Stimulated activated CD8-positive, alpha-beta memory T cell treated with anti-CD3 and anti-CD28 coated beads, Interleukin-15, amount 100 ng/mL, for 48 hours (primary cell): ENCODE results near the gene GMEB2.

Experiments
- DNase-seq, 2 donors: peaks; one replicate each; pipeline ENCODE4 v3.0.0-alpha.2; 2020; ENCODE audit warnings: low read depth in 2 of 2

The GMEB2 gene

GRCh38 chr20:63589261-63590217 lies 37.4 kb downstream of the GMEB2 start:
- DNase-seq = no peak

- no peak for DNase-seq
These were observed 38.3 kb downstream of the GMEB2 start for GRCh38 chr20:63588641-63589041.

DNA sequence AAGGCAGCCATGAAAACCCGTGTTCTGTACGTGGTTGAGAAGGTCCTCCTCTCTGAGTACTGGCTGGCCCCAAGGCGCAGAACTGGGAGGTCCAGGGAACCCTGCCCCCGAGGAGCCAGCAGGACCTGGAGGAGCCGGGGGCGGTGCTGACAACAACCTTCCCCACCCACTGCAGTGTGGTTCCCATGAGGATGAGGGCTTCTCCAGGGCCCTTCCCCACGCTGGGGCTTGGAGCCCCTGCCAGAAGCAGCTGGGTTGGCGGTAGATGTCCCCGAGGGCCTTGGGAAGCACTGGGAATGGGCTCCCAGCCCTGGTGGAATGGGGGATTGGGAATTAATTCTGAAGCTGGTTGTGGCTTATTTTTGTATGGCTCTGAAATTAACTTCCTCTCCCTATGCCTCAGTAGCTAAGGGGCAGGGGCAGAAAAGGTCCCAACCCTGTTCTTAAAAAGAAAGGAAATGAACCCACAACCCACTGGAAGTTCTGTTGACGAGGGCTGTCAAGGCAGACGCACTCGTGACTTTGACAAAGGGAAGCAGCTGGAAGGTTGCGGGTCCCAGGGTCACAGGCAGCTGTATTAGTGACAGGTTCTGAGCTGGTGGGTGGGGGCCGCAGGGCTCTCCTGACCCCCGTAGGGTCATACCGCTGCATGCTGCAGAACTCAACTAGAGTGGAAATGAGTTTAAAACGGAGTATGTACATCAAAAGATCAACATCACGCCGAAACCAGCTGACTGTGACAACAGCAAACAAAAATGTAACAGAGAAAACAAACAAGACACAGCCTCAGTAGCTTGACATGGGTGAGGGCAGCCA lies 38.9 kb downstream of the GMEB2 start:
- DNase-seq = no peak

- no peak for DNase-seq
These were observed 39.6 kb downstream of the GMEB2 start for GRCh38 chr20:63587256-63587655.

- no peak for DNase-seq
These were observed 40.1 kb downstream of the GMEB2 start for GRCh38 chr20:63586797-63587196.

DNA sequence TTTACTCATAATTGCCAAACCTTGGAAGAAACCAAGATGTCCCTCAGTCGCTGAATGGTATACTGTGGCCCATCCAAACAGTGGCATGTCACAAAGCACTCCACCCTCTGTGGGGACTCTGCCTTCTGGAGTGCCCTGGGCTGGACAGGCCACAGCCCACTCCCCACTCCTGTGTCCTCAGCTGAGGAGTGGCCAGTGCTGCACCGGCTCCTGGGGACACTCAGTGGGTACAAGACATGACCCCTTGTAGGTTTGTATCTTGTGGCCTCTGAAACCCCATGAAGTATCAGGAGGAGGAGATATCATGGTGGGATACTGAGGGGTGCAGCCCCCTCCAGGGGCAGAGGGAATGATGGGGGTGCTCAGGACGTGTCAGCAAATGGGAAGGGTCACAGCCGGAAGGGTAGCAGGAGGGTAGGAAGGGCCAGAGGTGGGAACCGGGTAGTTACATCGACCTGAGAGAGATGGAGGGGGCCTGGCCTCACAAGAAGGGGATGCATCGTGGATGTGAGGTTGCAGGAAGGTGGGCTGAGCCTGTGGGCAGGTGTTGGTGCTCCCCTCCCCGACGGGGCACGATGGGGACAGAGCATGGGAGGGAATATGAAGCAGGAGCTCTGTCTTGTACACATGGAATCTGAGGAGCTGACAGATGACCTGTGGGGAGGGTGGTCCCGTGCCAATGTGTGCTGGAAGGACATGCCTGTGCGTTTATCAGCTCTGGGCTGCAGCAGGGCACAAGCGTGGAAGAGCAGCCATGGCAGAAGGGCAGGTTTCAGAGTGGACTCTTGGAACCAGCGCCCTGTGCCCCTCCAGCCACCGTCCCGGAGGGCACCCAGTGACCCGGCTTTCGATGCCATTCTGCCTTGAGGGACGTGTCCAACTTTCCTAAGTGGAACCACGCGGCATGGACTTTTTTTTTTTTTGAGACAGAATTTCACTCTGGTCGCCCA lies 41.0 kb downstream of the GMEB2 start:
- DNase-seq = no peak

GRCh38 chr20:63582382-63583063 lies 44.4 kb downstream of the GMEB2 start:
- no peak for DNase-seq

GRCh38 chr20:63580796-63581461 lies 46.0 kb downstream of the GMEB2 start:
- peak in 1 of 2 donors; percentile 57 for DNase-seq

DNA sequence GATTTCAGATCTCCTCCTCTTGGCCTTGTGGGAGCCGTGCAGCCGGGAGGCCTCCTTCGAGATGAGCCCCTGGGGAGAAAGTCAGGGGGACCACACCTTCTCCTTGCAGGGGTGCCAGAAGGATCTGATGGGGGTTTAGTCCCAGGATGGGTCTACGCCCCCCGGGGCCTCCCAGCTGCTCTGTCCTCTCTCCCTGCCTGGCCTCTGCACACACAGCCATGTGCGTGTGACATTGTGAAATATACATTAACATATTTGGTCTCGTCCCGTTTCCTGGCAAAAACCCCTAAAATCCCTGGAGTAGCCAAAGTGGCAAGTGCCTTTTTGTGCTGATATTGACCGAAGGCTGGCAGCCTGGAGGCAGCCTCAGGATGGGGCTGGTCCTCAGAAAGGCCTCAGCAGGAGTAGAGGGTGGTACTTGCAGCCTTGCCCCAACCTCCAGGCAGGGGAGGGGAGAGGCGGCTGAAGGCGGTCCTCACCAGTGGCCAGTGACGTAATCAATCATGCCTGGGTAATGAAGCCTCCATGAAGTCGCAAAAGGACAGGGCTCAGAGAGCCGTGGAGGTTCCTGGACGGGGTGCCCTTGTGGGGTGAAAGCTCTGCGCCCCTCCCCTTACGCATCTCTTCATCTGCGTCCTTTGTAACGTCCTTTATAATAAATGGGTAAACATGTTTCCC lies 47.7 kb downstream of the GMEB2 start:
- DNase-seq = no peak

- DNase-seq = no peak
These were observed 48.5 kb downstream of the GMEB2 start for GRCh38 chr20:63578224-63579016.

DNA sequence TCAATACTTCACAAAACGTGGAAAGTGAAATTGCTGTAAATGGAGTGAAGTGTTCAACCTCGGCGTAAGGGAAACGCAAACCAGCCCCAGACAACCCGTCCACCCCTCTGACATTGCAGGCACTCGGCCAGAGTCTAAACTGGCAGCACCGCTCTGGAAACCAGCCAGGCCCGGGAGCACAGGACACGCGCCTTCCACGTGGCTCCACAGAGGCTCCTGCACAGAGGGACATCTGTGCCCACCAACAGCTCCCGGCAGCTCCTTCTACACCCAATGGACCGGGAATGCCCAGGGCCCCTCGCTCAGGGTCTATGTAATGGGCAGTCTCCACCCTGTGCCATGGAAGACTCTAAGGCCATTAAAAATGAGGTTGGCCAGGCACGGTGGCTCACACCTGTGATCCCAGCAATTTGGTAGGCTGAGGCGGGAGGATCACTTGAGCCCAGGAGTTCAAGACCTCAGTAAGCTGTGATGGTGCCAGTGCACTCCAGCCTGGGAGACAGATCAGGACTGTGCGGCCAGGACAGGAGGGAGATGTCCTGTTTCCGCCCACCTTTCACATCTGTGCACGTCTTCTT lies 49.5 kb downstream of the GMEB2 start:
- DNase-seq = no peak

GRCh38 chr20:63576311-63576710 lies 50.6 kb downstream of the GMEB2 start:
- no peak for DNase-seq

GRCh38 chr20:63574829-63575743 lies 51.8 kb downstream of the GMEB2 start:
- DNase-seq = no peak

GRCh38 chr20:63574156-63574828 lies 52.6 kb downstream of the GMEB2 start, which contains the start of gene HELZ2:
Gene HELZ2, minus strand, starts transcription at chr20:63574239. Its CDS starts 1,854 bp downstream, at chr20:63572385.
- DNase-seq = no peak

GRCh38 chr20:63573647-63574131 lies 53.2 kb downstream of the GMEB2 start:
- DNase-seq = no peak

- DNase-seq = no peak
These were observed 53.9 kb downstream of the GMEB2 start for GRCh38 chr20:63572788-63573646.
